Measurements from ENCODE around the gene EI24. TPM values are rescaled to one million over a fixed set of nuclear protein-coding genes. Genes with fewer than 3 reads are reported as not detected.

The EI24 gene
- total RNA-seq, 1 donor from 2014 or later: 67.8 TPM

- peaks cover 21% of the 10 kb centered on the region for H3K4me1 Mint-ChIP-seq
- peaks cover 11% of the 10 kb centered on the region for H3K36me3 Mint-ChIP-seq
- H3K9me3 Mint-ChIP-seq: no peaks in the 10 kb centered on the region
- DNase-seq (ENCODE audit: low spot score in 2 of 2, unreplicated experiment in 2 of 2): no peak
- peak within 1 kb of the TSS; percentile 93 for H3K27ac Mint-ChIP-seq
- H3K4me3 Mint-ChIP-seq: peak within 1 kb of the TSS; percentile 86
- no peak for TF ChIP-seq CTCF (IDR thresholded peaks at IDR 0.05; ENCODE audit: unreplicated experiment)
- no peaks in the 10 kb centered on the region for H3K27me3 Mint-ChIP-seq (ENCODE audit: low read depth)
Observed at GRCh38 chr11:125624756-125625213, 55.5 kb downstream of the EI24 start, which contains the start of gene CHEK1. CHEK1 (plus strand) TSS chr11:125625163; CDS start chr11:125626769, 1,606 bp downstream.

- DNase-seq (ENCODE audit: low spot score in 2 of 2, unreplicated experiment in 2 of 2): no peak
- Mint-ChIP-seq H3K4me3 (peak overlapping the region; percentile 86), H3K27ac (peak overlapping the region; percentile 93), H3K36me3 (peaks cover 9% of the 10 kb centered on the region), H3K27me3 (ENCODE audit: low read depth) (no peaks in the 10 kb centered on the region), H3K4me1 (peaks cover 21% of the 10 kb centered on the region), H3K9me3 (no peaks in the 10 kb centered on the region)
- no peak for TF ChIP-seq CTCF (IDR thresholded peaks at IDR 0.05; ENCODE audit: unreplicated experiment)
Observed at GRCh38 chr11:125625225-125625629, 56.0 kb downstream of the EI24 start.

GRCh38 chr11:125625630-125626287 lies 56.5 kb downstream of the EI24 start:
- peak overlapping the region; percentile 86 for H3K4me3 Mint-ChIP-seq
- peaks cover 21% of the 10 kb centered on the region for H3K4me1 Mint-ChIP-seq
- no peaks in the 10 kb centered on the region for H3K9me3 Mint-ChIP-seq

GRCh38 chr11:125626288-125626950 lies 57.1 kb downstream of the EI24 start:
- peak overlapping the region; percentile 86 for H3K4me3 Mint-ChIP-seq

More at GRCh38 chr11:125625630-125626287, 56.5 kb downstream of the EI24 start:
- peak; percentile 77 to 89 for DNase-seq (ENCODE audit: low spot score in 2 of 2, unreplicated experiment in 2 of 2)
- Mint-ChIP-seq H3K36me3 (peaks cover 7% of the 10 kb centered on the region), H3K27me3 (ENCODE audit: low read depth) (no peaks in the 10 kb centered on the region), H3K27ac (peak overlapping the region; percentile 93)
- TF ChIP-seq CTCF (IDR thresholded peaks at IDR 0.05; ENCODE audit: unreplicated experiment): no peak

More at GRCh38 chr11:125626288-125626950, 57.1 kb downstream of the EI24 start:
- Mint-ChIP-seq H3K27ac (peak overlapping the region; percentile 93), H3K4me1 (peaks cover 21% of the 10 kb centered on the region), H3K27me3 (ENCODE audit: low read depth) (no peaks in the 10 kb centered on the region), H3K36me3 (peaks cover 5% of the 10 kb centered on the region), H3K9me3 (no peaks in the 10 kb centered on the region)
- no peak for TF ChIP-seq CTCF (IDR thresholded peaks at IDR 0.05; ENCODE audit: unreplicated experiment)
- no peak for DNase-seq (ENCODE audit: low spot score in 2 of 2, unreplicated experiment in 2 of 2)
